ENCODE measurements around the gene SH2D7. TPM values are rescaled to one million over a fixed set of nuclear protein-coding genes. Genes with fewer than 3 reads are reported as not detected.

The SH2D7 gene
- total RNA-seq, 2 donors from 2014 or later, result not detected

- H3K27ac Mint-ChIP-seq, result peak overlapping the region; percentile 94
- ATAC-seq (no peak), DNase-seq (no peak)
Observed at GRCh38 chr15:78105476-78106241, 13.3 kb downstream of the SH2D7 start.

GRCh38 chr15:78107471-78107870, 15.1 kb downstream of the SH2D7 start:
- H3K4me3 Mint-ChIP-seq, result no peak overlapping the region
- DNase-seq (no peak), ATAC-seq (no peak)
- H3K27me3 Mint-ChIP-seq, result no peaks in the 10 kb centered on the region
- no peaks in the 10 kb centered on the region for H3K36me3 Mint-ChIP-seq (ENCODE audit: low read depth)
- peak overlapping the region; percentile 14 for H3K27ac Mint-ChIP-seq
- H3K4me1 Mint-ChIP-seq, result peaks cover 39% of the 10 kb centered on the region
- no peaks in the 10 kb centered on the region for H3K9me3 ChIP-seq (ENCODE audit: control insufficient read depth, low read length, poor library complexity, severe bottlenecking)

More at GRCh38 chr15:78105476-78106241, 13.3 kb downstream of the SH2D7 start:
- H3K27me3 Mint-ChIP-seq, result no peaks in the 10 kb centered on the region
- peak overlapping the region; percentile 67 for H3K4me3 Mint-ChIP-seq
- H3K36me3 Mint-ChIP-seq (ENCODE audit: low read depth), result no peaks in the 10 kb centered on the region
- H3K9me3 ChIP-seq (ENCODE audit: control insufficient read depth, low read length, poor library complexity, severe bottlenecking), result no peaks in the 10 kb centered on the region
- H3K4me1 Mint-ChIP-seq, result peaks cover 41% of the 10 kb centered on the region

DNA sequence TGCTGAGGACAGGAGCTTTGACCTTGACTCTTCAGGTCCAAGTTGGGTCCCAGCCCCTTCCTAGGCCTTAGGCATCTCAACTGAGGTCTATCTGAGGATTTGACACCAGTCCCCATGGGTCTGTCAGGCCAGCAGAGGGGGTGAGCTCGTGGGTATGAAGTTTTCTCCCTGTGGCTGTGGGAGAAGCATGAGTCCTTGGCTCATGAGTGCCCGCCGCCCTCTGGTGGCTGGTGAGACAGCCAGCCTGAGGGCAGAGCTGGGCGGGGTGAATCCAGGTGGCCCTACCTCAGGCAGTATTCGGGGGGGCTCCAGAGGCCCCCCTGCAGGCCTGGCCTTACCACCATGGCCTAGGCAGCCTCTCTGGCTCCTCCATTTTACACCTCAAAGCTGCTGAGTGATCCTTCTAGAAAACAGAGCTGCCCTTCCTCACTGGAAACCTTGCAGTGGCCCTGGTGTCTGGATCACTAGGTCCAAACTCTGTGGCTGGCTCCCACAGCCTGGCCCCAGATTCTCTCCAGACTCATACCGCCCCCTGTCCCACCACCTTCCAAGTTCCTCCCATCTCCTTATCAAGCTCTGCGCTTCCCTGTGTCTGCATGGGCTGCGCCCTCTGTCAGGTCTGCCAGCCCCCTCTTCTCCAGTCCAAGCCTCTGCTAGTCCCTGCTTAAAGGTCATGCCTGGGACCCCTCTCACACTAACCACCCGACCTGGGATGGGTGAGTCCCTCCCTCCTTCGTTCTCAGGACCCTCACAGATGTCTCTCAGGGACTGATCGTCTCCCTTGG, 16.1 kb downstream of the SH2D7 start:
- H3K4me3 Mint-ChIP-seq, result no peak overlapping the region
- H3K27me3 Mint-ChIP-seq, result no peaks in the 10 kb centered on the region
- H3K9me3 ChIP-seq (ENCODE audit: control insufficient read depth, low read length, poor library complexity, severe bottlenecking), result no peaks in the 10 kb centered on the region
- no peaks in the 10 kb centered on the region for H3K36me3 Mint-ChIP-seq (ENCODE audit: low read depth)
- peak; percentile 71 to 79 (median 72) for DNase-seq
- ATAC-seq, result peak; percentile 86
- H3K4me1 Mint-ChIP-seq, result peaks cover 37% of the 10 kb centered on the region
- peak overlapping the region; percentile 14 for H3K27ac Mint-ChIP-seq

DNA sequence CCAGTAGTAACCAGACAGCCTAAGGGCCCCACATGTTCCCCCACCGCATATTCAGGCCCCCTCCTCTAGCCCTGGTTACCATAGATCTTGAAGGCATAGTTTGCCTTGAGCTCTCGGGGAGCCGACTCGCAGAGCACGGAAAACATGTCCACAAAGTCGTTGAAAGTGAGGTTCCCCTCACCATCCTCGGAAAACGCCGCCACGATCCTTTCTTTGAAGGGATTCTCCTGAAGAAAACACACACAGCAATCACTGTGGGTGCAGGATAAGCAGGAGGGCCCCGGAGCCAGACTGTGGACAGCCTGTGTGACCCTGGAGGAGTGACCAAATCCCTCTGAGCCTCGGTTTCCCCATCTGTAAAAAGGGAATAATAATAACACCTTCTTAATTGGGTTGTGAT, 16.8 kb downstream of the SH2D7 start:
- ATAC-seq, result no peak
- H3K9me3 ChIP-seq (ENCODE audit: control insufficient read depth, low read length, poor library complexity, severe bottlenecking), result no peaks in the 10 kb centered on the region
- Mint-ChIP-seq H3K27ac (no peak overlapping the region), H3K27me3 (no peaks in the 10 kb centered on the region), H3K4me1 (peaks cover 31% of the 10 kb centered on the region), H3K4me3 (no peak overlapping the region), H3K36me3 (ENCODE audit: low read depth) (no peaks in the 10 kb centered on the region)
- no peak for DNase-seq

GRCh38 chr15:78110096-78110495, 17.7 kb downstream of the SH2D7 start:
- ATAC-seq (no peak), DNase-seq (no peak)
- H3K9me3 ChIP-seq (ENCODE audit: control insufficient read depth, low read length, poor library complexity, severe bottlenecking), result no peaks in the 10 kb centered on the region
- H3K4me3 Mint-ChIP-seq, result no peak overlapping the region
- H3K36me3 Mint-ChIP-seq (ENCODE audit: low read depth), result no peaks in the 10 kb centered on the region
- no peak overlapping the region for H3K27ac Mint-ChIP-seq
- H3K4me1 Mint-ChIP-seq, result peaks cover 22% of the 10 kb centered on the region
- H3K27me3 Mint-ChIP-seq, result no peaks in the 10 kb centered on the region

GRCh38 chr15:78110916-78111475, 18.6 kb downstream of the SH2D7 start:
- no peak overlapping the region for H3K27ac Mint-ChIP-seq

DNA sequence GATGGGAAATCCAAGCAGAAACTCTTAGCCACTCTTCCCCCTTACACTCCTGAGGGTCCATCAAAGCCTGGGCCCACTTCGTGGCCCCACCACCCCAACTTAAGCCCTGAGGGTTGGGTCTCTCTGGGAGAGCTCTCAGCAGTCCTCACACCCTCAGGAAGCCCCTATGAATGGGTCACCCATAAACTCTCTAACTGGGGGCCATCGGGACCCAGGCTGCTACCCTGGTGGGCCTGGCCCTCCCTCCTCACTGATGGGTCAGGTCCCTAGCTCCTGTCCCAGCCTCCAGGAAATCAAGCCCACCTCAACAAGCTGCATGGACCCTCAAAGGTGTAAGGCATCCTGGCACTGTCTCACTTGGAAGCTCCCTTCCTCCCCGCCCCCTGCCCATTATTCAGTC, 19.4 kb downstream of the SH2D7 start:
- DNase-seq (no peak), ATAC-seq (no peak)
- peaks cover 11% of the 10 kb centered on the region for H3K4me1 Mint-ChIP-seq
- H3K27me3 Mint-ChIP-seq, result no peaks in the 10 kb centered on the region
- H3K36me3 Mint-ChIP-seq (ENCODE audit: low read depth), result no peaks in the 10 kb centered on the region
- H3K27ac Mint-ChIP-seq, result no peak overlapping the region
- no peaks in the 10 kb centered on the region for H3K9me3 ChIP-seq (ENCODE audit: control insufficient read depth, low read length, poor library complexity, severe bottlenecking)
- H3K4me3 Mint-ChIP-seq, result no peak overlapping the region

More at GRCh38 chr15:78110916-78111475, 18.6 kb downstream of the SH2D7 start:
- ATAC-seq, result no peak
- H3K4me3 Mint-ChIP-seq, result no peak overlapping the region
- DNase-seq, result no peak
- peaks cover 15% of the 10 kb centered on the region for H3K4me1 Mint-ChIP-seq
- H3K36me3 Mint-ChIP-seq (ENCODE audit: low read depth), result no peaks in the 10 kb centered on the region
- H3K9me3 ChIP-seq (ENCODE audit: control insufficient read depth, low read length, poor library complexity, severe bottlenecking), result no peaks in the 10 kb centered on the region
- H3K27me3 Mint-ChIP-seq, result no peaks in the 10 kb centered on the region

- Mint-ChIP-seq H3K27ac (no peak overlapping the region), H3K27me3 (no peaks in the 10 kb centered on the region), H3K36me3 (ENCODE audit: low read depth) (no peaks in the 10 kb centered on the region), H3K4me1 (peaks cover 11% of the 10 kb centered on the region), H3K4me3 (no peak overlapping the region)
- no peaks in the 10 kb centered on the region for H3K9me3 ChIP-seq (ENCODE audit: control insufficient read depth, low read length, poor library complexity, severe bottlenecking)
- ATAC-seq (no peak), DNase-seq (no peak)
Observed at GRCh38 chr15:78112551-78112950, 20.2 kb downstream of the SH2D7 start.

GRCh38 chr15:78120523-78120922, 28.2 kb downstream of the SH2D7 start:
- Mint-ChIP-seq H3K27ac (no peak overlapping the region), H3K36me3 (ENCODE audit: low read depth) (no peaks in the 10 kb centered on the region), H3K27me3 (no peaks in the 10 kb centered on the region), H3K4me3 (no peak overlapping the region), H3K4me1 (no peaks in the 10 kb centered on the region)
- no peaks in the 10 kb centered on the region for H3K9me3 ChIP-seq (ENCODE audit: control insufficient read depth, low read length, poor library complexity, severe bottlenecking)
- DNase-seq, result no peak
- no peak for ATAC-seq

DNA sequence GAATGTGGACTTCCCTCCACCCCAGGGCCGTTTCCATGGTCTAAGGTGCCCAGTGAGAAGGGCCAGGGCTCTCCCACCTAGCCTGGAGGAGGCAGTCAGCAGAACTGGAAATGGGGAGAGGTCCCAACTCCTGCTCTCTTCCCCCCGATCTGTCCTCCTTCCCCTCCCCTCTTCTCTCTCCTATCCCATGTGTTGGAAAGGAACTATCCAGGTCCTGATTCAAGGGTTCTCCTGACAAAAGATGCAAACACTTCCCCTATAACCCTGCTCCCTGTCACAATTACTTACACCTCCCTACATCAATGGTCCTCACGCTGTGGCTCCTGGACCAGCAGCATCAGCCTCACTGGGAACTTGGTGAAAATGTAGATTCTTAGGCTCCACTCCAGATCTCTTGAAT, 32.9 kb downstream of the SH2D7 start:
- DNase-seq (no peak), ATAC-seq (no peak)
- Mint-ChIP-seq H3K27ac (no peak overlapping the region), H3K4me1 (peaks cover 6% of the 10 kb centered on the region), H3K27me3 (no peaks in the 10 kb centered on the region), H3K36me3 (ENCODE audit: low read depth) (no peaks in the 10 kb centered on the region), H3K4me3 (no peak overlapping the region)
- no peaks in the 10 kb centered on the region for H3K9me3 ChIP-seq (ENCODE audit: control insufficient read depth, low read length, poor library complexity, severe bottlenecking)

- H3K4me3 Mint-ChIP-seq, result no peak overlapping the region
- peak overlapping the region; percentile 72 for H3K27ac Mint-ChIP-seq
- ATAC-seq (no peak), DNase-seq (no peak)
- H3K36me3 Mint-ChIP-seq (ENCODE audit: low read depth), result no peaks in the 10 kb centered on the region
- H3K27me3 Mint-ChIP-seq, result no peaks in the 10 kb centered on the region
- peaks cover 19% of the 10 kb centered on the region for H3K4me1 Mint-ChIP-seq
- H3K9me3 ChIP-seq (ENCODE audit: control insufficient read depth, low read length, poor library complexity, severe bottlenecking), result no peaks in the 10 kb centered on the region
Observed at GRCh38 chr15:78127882-78128281, 35.5 kb downstream of the SH2D7 start.

GRCh38 chr15:78129077-78129750, 36.9 kb downstream of the SH2D7 start:
- no peak for DNase-seq
- Mint-ChIP-seq H3K27ac (peak overlapping the region; percentile 89), H3K4me3 (no peak overlapping the region), H3K36me3 (ENCODE audit: low read depth) (no peaks in the 10 kb centered on the region), H3K27me3 (no peaks in the 10 kb centered on the region), H3K4me1 (peaks cover 19% of the 10 kb centered on the region)
- no peaks in the 10 kb centered on the region for H3K9me3 ChIP-seq (ENCODE audit: control insufficient read depth, low read length, poor library complexity, severe bottlenecking)
- no peak for ATAC-seq

DNA sequence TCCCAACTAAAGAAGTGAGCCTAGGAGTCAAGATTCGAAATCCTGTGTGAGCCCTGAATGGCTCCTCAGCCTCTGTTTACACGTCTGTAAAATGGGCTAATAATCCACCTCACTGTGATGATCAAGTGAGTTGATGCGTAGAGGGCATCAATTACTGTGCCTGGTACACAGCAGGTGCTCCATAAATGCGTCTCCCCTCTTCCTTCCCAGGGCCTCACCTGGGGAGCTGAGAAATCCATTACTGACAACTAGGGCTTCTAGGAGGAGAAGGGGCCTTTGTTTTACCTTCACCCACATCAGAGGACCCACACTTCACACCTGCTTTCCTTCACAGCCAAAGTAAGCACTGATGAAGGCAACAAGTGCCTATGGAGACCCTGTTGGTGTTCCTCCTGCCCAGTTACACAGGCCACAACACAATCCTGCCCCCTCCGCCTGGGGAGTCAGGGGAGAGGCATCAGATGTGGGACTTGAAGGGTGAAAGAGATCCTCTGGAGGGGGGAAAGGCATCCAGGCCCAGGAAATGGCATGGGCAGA, 37.5 kb downstream of the SH2D7 start:
- peak overlapping the region; percentile 89 for H3K27ac Mint-ChIP-seq
- no peaks in the 10 kb centered on the region for H3K27me3 Mint-ChIP-seq
- DNase-seq, result no peak
- no peaks in the 10 kb centered on the region for H3K9me3 ChIP-seq (ENCODE audit: control insufficient read depth, low read length, poor library complexity, severe bottlenecking)
- no peaks in the 10 kb centered on the region for H3K36me3 Mint-ChIP-seq (ENCODE audit: low read depth)
- no peak for ATAC-seq
- peak overlapping the region; percentile 90 for H3K4me3 Mint-ChIP-seq
- peaks cover 19% of the 10 kb centered on the region for H3K4me1 Mint-ChIP-seq
